Stimulated activated CD4-positive, alpha-beta T cell treated with anti-CD3 and anti-CD28 coated beads, Interleukin-4, amount 100 ng/mL, for 24 hours (primary cell): Measurements from ENCODE around the gene CACNB2.
"Not testable (repeated sequence)": the region's sequence is repeated elsewhere in the genome, so short reads cannot be mapped to it uniquely, and the experiment has no call there.

Source experiments
- DNase-seq: peaks from one replicate; pipeline ENCODE4 v3.0.0-alpha.2; 2020

Gene CACNB2

GRCh38 chr10:18149196-18149800 is 9.1 kb downstream of the CACNB2 start:
- no peak for DNase-seq

DNA sequence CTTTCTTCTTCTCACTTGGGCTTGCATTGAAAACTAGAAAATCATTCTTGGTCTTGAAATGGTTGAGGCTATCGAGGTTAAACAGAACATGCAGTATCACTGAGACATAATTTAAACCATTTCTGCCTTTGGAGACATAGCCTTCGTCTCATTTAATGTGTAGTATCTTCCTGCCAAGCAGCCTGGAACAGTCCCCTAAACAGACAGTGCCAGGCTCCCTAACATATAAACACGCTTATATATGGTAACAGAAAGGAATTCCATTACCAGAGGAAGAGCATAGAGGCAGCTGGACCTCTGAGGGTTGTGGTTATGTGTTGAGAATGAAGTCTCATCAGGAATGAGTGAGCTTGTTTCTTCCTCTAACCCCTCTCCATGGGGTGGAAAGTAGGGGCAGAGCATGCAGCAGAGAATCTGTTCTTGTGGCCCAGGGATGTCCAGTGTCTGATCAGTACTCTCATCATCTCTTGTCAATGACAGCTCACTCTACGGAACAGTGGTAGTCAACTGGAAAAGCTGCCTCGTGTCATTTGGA is 11.2 kb downstream of the CACNB2 start:
- DNase-seq = no peak

DNA sequence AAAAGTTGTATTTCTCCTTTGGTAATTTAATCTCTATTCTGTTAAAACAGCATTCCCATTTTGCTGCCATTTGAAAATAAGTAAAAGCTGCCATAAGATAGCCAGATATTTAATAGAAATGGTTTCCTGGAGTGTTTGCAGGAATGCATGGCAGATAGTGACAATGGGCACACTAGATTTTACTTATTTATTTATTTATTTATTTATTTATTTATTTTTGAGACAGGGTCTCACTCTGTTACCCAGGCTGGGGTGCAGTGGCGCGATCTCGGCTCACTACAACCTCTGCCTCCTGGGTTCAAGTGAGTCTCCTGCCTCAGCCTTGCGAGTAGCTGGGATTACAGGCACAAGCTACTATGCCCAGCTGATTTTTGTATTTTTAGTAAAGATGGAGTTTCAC is 13.2 kb downstream of the CACNB2 start:
- not testable (repeated sequence) for DNase-seq

DNA sequence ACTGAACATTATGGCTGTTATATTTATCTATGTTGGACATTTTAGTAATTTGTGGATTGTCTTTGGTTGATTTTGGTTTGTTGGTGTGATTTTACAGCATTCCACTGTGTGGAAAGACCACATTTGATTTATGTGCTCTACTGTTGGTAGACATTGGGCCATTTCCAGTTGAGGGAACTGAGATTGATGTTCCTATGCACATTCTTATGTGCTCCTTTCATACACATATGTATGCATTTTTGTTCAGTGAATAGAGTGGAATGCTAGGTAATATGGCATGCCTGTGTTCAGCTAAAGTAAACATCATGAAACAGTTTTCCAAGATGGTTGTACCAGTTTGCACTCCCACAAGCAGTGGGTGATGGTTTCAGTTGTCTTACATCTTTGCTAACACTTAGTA is 15.1 kb downstream of the CACNB2 start:
- DNase-seq = no peak

DNA sequence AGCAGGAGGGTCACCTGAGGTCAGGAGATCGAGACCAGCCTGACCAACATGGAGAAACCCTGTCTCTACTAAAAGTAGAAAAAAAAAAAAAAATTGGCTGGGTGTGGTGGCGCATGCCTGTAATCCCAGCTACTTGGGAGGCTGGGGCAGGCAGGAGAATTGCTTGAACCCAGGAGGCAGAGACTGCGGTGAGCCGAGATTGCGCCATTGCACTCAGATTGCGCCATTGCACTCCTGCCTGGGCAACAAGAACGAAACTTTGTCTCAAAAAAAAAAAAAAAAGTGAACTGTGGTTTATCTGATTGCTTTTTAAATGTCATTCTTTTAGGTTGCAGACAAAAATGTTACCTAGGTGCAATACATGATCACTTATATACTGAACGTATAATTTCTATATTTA is 16.6 kb downstream of the CACNB2 start:
- DNase-seq = not testable (repeated sequence)

- no peak for DNase-seq
Observed at GRCh38 chr10:18157881-18158280, 17.7 kb downstream of the CACNB2 start.

GRCh38 chr10:18158773-18159265 is 18.6 kb downstream of the CACNB2 start:
- DNase-seq = no peak

GRCh38 chr10:18159557-18159956 is 19.3 kb downstream of the CACNB2 start:
- DNase-seq = no peak

DNA sequence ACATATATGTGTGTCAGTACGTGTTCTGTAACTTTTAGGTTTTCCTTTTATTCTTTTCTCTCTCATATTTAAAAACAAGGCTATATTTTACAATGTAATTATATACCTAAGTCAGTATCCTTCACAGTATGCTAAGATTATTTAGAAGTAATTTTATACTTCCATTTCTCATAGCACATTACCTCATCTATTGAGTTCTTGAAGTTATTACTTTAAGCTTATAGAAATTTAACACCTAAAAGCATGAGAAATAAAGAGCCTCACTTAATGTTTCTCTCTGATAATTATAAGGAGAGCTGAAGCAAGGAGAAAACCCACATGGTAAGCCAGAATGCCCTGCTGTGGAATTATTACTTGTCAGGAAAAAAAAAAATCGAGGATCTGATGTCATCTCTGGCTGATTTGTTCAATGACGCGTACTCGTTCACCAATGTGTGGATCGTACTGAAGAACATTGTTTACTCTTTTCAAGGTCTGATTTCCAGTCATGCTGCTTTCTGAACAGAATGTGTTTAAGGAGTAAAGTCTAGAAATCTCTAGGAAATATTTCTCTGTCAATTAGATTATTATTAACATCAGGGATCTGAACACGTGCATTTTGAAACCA is 21.9 kb downstream of the CACNB2 start:
- no peak for DNase-seq

DNA sequence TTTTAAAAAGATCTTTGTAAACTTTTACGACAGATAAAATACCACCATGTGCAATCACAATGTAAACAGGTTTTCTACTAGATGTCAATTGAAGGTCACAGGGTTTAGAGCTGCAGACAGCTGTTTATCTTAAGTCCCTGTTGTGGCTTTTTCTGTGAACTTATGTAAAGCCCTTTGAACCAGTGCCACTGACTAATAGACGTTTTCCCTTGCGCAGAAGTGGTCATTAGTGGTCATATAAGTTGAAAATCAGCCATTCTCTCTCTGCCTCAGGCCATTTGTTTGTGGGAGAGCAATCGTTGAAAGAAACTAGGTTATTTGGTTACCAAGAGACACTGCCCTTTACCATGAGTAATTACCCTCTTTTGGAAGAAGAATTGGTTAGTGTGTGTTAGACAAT is 23.9 kb downstream of the CACNB2 start:
- no peak for DNase-seq

- no peak for DNase-seq
Observed at GRCh38 chr10:18164748-18165361, 24.6 kb downstream of the CACNB2 start.

- no peak for DNase-seq
Observed at GRCh38 chr10:18178854-18179483, 38.7 kb downstream of the CACNB2 start.

GRCh38 chr10:18179891-18180290 is 39.7 kb downstream of the CACNB2 start:
- DNase-seq = no peak

- not testable (repeated sequence) for DNase-seq
Observed at GRCh38 chr10:18181382-18181781, 41.2 kb downstream of the CACNB2 start.

DNA sequence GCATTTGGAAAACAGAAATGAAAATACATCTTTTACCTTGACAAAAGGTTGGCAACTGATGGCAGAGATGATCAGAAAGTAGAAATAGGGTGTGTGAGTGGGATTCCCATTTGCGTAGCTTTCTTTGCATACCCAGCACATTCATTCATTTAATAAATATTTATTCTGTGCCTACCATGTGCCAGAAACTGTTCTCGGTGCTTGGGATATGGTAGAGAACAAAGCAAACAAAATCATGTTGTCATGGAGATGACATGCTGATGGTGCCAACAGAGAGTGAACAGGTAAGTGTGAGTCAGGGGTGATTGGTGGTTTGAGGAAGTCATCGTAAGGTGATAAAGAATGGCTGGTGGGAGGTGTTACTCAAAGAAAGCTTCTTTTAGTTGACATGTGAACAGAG is 45.4 kb downstream of the CACNB2 start:
- DNase-seq = no peak

GRCh38 chr10:18190840-18191239 is 50.6 kb downstream of the CACNB2 start:
- no peak for DNase-seq

DNA sequence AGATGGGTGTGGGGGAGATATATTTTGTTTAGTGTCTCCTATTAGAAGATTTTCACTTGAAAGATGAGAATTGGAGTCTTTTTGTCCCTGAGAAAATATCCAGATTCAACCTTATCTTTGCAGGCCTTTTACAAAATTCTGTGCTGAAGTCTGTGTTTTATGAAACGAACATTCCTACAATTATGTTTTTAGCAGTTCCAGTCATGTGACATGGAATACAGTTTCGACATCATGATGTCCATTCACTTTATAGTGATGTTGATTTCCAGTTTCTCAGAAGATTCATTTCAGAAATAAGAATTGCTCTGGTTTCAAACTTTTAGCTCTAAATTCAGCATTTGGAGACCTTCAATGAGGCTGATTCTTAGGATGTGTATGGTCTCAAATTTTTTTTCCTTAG is 54.4 kb downstream of the CACNB2 start:
- DNase-seq = no peak

GRCh38 chr10:18195060-18195799 is 55.0 kb downstream of the CACNB2 start:
- DNase-seq = no peak

DNA sequence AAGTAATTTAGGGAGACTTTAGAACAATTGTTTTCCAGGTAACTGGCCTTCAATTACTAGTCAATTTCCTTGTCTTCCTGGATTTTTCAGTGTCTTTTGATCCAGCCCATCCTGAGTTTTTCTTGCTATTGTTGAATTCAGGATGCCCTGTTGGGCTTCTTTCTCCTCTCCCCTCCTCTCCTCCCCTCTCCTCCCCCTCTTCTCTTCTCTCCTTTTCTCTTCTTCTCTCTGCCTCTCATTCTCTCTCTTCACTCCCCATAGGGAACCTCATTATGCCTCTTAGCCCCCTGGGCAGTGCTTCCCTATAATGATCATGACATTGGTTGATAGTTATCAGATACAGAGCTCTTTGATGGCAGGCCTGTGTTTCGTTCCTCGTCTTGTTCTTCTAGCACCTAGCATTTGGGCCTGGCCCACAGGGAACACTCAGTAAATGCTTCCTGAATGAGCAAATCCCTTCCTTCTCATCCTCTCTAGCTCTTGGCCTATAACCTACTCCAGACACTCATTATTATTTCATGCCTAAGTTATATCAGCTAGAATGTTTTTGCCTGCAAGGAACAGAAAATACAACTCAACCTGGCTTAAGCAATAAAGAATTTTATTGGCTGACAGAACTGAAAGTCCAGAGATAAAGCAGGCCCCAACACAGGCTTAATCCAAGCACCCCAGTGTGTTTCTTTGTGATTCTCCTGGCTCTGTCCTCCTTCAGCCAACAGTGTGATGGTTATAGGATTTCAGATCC is 56.8 kb downstream of the CACNB2 start:
- DNase-seq = no peak

DNA sequence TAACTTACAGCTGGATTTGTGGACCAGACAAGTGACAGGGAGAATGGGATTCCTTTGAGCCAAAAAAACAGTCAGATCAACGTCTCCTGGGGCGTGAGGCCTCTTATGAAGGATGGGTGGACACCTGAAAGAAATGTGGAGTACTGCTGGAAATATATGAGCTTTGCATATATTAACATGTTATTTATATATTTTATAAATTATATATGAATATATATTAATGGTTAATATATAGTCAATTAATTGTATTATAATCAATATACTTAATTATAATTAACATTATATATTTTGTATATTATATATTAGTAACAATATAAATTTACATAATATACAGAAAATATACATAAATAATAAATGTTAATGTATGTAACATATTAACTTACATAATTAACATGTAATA is 57.5 kb downstream of the CACNB2 start:
- DNase-seq = no peak

DNA sequence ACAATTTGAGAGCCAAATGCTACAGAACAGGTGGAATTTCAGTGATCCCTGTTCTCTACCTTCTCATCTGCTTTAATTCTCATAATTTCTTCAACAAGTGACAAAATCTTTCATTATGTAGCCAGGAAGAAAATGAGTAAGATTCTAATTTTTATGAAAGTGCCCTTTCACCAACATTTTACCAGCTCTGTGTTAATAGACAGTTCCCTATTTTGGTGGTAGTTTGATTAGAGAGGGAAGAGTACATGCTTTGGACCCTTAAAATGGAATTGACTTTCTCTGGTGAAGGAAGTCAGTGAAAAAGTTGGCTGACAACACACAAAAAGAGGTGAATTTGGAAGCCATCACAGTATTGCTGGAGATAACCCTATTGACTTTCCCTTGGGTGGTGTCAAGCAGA is 61.7 kb downstream of the CACNB2 start:
- no peak for DNase-seq
